ENCODE results near the gene FAM3C.
A peak's percentile ranks its signal among the peaks of the same experiment; 100 is the strongest.
"Not testable (repeated sequence)": the region's sequence is repeated elsewhere in the genome, so short reads cannot be mapped to it uniquely, and the experiment has no call there.

Gene FAM3C

GRCh38 chr7:121329191-121330052, 66.7 kb downstream of the FAM3C start:
- DNase-seq, result peak; percentile 36

- DNase-seq, result peak; percentile 34
Observed at GRCh38 chr7:121328508-121329190, 67.5 kb downstream of the FAM3C start, which contains the start of gene WNT16. Gene WNT16, plus strand, starts transcription at chr7:121329000. Its CDS starts 293 bp downstream, at chr7:121329293.

- DNase-seq, result no peak
Observed at GRCh38 chr7:121327671-121328070, 68.4 kb downstream of the FAM3C start.

- no peak for DNase-seq
Observed at GRCh38 chr7:121323515-121324302, 72.4 kb downstream of the FAM3C start.

GRCh38 chr7:121322460-121322859, 73.6 kb downstream of the FAM3C start:
- no peak for DNase-seq

- DNase-seq, result not testable (repeated sequence)
Observed at GRCh38 chr7:121315170-121315569, 80.9 kb downstream of the FAM3C start.

- DNase-seq, result peak; percentile 24
Observed at GRCh38 chr7:121313793-121314676, 82.1 kb downstream of the FAM3C start.

GRCh38 chr7:121313220-121313792, 82.8 kb downstream of the FAM3C start:
- no peak for DNase-seq

- no peak for DNase-seq
Observed at GRCh38 chr7:121307021-121307574, 89.0 kb downstream of the FAM3C start.

GRCh38 chr7:121306565-121306964, 89.5 kb downstream of the FAM3C start:
- no peak for DNase-seq

GRCh38 chr7:121305109-121305508, 91.0 kb downstream of the FAM3C start:
- no peak for DNase-seq

- no peak for DNase-seq
Observed at GRCh38 chr7:121304102-121304658, 91.9 kb downstream of the FAM3C start.

GRCh38 chr7:121303422-121304101, 92.5 kb downstream of the FAM3C start:
- no peak for DNase-seq

GRCh38 chr7:121302214-121302745, 93.8 kb downstream of the FAM3C start:
- DNase-seq, result no peak

GRCh38 chr7:121301446-121302213, 94.5 kb downstream of the FAM3C start:
- DNase-seq, result no peak

GRCh38 chr7:121300685-121301420, 95.3 kb downstream of the FAM3C start:
- DNase-seq, result no peak

All from right hindlimb (tissue), 1 donor.